Endometrial microvascular endothelial cells (primary cell): ENCODE data around the gene GPAM. TPM values are rescaled to one million over a fixed set of nuclear protein-coding genes. Genes with fewer than 3 reads are reported as not detected.

Experiments
- in situ Hi-C: cut with HindIII; loops from 2 replicates; pipeline ENCODE4 v1.10.0; 2017; ENCODE audit warnings: low sequenced_read_pairs, low pct_unique_long_range_greater_than_20kb; ENCODE audit errors: inconsistent ontology term
- total RNA-seq: library from RNA; depleted of rRNA; stranded (reverse); fragments of >200 nt; gene quantifications from one replicate; pipeline ENCODE4 v1.2.3, GENCODE V29; 2015; ENCODE audit errors: inconsistent ontology term

Gene GPAM
- total RNA-seq, 1 donor from 2014 or later: 7.4 TPM

DNA sequence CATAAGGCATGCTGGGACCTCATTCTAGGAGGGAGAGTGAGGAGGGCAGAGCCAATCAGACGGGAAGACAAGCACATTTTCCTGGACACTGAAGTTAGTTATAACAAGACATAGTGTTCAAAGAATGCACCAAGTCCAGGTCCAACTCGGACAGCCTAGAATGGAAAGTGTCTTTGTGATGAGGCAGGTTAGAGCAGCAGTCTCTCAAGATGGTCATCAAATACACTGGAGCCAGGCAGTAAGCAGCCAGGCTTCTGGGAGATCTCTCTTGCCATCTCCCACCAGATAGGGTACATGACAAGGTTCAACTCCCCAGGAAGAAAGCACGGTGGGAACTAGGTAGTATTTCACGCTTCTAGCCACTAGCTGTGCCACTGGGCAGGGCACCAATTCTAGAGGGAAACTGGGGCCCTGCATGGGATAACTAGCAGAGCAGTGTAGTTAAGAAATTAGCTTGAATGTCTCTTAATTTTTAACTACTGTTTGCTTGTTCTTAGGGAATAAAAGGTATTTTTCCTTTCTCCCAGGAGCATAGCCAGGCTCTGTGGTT is 7.6 kb upstream of the GPAM start:
- in situ Hi-C loops: no loop called here

DNA sequence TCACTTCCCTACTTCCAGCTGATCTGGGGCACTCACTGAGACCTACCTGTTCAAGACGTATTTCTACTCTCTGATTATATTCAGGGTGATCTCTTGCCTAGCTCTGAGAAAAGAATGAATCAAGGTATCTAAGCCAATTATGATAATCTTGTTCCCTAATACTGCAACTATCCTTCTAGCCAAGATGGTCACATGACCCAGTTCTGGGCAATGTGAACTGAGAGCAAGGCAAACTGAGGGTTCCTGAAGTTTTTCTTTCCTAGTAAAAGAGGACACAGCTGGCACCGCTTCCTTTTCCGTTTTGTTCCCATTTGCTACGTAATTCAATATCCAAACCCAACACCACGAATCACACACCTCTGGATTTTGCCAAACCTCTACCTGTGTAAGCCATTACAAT is 5.9 kb upstream of the GPAM start:
- in situ Hi-C loops: no loop called here

DNA sequence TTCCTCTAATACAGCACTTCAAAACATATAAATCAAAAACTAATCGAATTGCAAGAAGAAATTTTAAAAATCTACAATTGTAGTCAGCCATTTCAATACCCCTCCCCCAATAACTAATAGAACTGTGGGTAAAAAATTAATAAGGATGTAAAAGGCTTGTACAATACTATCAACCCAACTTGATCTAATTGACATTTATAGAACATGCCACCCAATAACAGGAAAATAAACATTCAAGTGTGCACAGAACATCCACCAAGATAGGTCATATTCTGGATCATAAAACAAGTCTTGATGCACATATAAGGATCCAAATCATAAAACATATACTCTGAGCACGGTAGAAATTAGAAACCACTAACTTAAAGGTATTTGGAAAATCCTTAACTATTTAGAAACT is 4.0 kb upstream of the GPAM start:
- in situ Hi-C loops: no loop called here

DNA sequence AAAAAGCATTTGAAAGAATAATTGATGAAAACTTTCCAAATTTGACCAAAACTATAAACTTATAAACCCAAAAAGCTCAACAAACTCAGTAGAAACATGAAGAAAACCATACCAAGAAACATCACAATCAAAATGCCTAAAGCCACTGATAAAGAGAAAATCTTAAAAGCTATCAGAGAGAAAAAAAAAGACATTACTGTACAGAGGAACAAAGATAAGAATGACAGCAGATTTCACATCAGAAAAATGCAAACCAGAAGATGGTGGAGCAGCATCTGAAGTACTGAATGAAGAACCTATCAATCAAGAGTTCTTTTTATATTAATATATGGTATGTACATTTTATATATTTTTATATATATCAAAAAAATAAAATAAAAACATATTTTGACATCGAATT is 2.4 kb upstream of the GPAM start:
- in situ Hi-C loops: no loop called here

DNA sequence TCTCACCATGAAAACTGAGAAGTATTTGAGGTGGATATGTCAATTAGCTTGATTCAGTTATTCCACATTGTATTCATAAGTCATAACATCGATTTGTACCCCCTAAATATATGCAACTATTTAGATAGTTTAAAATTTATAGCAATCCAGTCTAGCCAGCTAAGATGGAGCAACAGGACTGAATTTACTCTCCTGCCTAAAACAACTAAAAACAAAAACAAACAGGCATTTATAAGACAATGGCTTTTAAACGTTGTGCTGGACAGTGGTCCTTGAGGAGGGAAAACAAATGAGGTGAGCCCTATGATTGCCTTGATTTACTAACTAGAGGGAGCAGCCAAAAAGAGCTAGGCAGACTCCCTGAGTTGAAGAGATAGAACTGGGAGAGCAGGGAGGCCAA is 814 bp upstream of the GPAM start:
- in situ Hi-C loops: no loop called here

DNA sequence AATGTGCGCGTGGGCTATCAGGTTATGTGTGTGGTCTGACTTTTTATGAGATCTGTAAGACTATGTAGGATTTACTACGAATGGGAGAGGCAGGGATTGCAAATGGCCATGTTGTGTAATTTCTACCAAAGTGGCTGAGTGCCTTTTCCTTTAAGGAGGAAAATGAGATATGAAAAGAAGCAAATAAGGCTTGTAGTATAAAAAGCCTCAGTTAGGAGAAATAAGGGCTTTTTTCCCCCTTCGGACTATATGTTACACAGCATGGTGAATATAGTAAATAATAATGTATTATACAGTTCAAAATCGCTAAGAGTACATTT is 447 bp upstream of the GPAM start:
- in situ Hi-C loops: no loop called here

DNA sequence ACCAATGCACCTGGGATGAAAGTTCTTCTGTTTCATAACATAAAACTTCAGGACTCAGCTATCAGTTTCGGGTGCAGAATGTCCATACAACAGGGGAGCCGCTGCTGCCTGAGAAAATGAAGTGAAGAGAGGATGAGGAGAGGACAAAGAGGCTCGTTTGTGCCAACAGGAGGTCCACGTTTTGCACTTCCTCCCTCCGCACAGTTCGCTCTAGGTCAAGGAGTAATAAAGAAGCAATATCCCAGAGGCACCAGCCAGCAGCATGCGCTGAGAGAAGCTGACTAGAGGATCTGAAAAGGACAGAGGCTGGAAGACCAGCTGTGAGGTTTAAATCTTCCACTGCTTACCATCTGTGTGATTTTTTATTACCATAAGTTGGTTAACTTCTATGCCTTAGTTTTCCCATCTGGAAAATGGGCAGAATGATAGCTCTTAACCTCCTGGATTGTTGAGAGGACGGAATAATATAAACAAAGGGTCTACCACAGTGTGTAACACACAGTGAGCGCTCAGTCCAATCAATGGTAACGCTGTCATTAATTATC is 709 bp downstream of the GPAM start:
- in situ Hi-C loops: no loop called here

DNA sequence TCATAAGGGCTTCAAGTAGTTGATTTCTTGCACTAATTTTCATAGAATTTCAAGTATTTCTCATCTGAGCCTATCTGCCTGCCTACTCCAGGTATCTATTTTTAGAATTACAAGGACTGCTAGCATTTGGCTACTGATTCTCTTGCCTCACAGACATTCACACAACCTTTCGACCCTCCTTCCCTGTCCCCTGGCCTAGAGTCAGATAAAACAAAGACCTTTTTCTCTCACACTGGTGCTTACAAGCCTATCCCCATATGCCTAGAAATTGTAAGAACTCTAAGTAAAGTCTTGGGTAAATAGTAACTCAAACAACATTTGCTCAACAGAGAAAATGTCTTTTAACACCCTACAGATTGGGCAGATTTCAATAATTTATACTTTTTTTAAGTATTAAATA is 6.3 kb downstream of the GPAM start:
- in situ Hi-C loops: no loop called here

DNA sequence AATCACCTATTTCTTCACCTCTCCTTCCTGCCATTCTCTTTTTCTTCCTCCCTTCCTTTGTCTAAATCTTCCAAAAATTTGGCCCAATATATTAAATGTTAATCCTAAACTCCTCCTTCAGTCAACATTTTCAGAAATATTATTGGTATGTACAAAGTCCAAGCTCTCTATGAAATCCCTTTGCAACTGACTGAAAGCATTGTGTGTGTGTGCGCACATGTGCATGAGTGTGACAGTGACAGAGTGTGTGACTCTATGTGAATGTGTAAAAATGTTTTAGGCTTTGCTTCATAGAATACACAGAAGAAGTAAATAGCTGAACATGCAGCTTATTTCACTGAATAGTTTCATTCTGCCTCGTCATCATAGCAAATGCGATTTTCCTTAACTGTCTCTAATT is 7.0 kb downstream of the GPAM start:
- in situ Hi-C loops: no loop called here

DNA sequence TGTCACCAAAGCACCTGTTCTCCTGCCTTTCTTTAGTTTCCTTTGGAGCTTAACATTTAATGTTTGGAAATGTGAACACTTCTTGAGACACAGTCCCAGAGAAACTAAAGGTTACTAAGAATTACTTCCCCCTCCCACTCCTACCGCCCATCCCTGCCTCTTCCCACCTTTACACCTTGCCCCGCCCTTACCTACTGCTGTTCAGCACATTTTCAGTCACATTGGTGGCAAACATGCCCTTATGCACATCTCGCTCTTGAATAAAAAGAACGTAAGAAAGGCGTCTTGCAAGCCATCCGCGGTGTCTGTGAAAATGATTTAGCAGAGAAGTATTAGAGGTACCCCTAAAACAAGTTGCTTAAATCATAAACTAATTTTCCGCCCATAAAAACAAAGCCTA is 8.2 kb downstream of the GPAM start:
- in situ Hi-C loops: no loop called here

DNA sequence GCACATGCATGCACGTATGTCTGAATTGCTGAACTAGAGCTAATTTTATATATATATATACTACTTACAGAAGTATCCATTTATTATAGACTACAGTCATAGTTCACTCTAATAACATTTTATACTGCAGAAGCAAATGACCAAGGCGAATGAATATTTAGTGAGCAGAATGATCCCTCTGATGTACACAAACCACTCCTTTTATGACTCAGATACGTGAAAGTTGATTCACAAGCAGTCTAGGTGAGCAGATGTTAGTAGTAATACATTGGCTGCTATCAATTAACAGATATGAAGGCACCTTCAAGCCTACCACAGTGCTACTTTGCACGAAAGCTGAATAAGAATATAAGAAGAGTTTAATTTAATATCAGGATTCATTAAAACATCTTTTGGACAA is 10.4 kb downstream of the GPAM start:
- in situ Hi-C loops: no loop called here

DNA sequence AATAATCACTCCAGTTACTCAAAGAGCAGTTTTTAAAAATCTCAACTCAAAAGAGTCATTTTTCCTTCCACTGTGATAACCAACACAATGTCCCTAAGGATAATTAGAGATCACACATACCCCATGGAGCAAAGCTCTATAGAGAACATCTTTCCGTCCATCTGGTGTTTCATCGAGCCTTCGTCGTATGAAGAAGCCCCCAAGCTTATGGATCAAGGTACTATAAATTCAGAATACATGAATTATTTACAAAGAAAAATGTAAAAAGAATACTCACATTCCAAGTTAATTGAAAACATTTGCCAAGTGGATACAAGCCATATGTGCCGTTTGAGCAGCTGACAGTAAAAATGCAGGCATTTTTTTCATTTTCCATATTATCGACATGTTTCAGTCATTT is 14.8 kb downstream of the GPAM start:
- in situ Hi-C loops: no loop called here

DNA sequence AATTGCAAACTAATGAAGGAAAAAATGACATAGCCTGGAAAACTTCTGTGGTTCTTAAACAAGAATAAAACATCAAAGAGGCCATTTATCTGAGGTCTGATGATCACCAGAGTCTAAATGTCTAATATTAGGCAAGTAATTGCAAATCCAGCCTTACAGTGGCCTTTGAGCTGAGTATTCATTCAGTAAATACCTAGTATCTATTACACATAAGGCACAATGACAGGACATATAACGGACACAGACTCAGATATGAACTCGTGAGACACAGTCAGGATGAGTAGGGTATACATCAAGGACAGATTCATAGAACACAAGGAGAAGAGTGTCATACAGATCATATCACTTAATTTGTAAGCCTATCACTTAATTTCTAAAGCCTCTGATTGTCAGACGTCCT is 16.8 kb downstream of the GPAM start:
- in situ Hi-C loops: no loop called here

DNA sequence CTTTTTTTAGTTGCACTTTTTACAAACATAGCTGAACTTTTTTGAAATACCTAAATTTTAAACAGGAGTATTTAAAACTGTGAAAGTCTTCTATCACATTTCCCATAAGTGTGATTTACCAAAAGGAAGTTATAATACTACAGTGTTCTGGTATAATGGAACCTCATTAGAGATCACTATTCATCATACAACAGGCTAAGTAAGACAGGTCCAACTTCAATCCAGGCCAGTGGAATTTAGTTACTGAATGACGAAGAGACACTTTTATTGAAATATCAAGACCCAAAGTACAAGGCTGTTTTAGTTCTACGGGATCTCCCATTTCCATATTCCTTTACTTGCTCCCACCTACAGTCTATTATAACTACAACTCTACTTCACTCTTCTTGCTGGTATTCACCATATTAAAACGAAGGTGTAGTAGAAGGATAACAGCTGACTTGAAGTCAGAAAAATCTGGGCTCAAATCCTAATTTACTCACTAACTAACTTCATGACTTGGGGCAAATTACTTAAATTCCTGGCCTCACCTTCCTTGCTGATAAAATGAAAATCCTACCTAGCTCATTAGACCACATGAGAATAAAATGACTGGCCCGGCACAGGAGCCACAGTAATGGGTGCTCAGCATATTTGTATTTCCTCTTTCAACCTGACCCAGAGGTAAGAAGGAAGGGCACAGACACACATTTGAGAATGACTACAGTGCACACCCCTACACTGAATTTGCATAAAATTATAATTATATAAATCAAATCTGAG is 21.6 kb downstream of the GPAM start:
- in situ Hi-C loops: no loop called here

DNA sequence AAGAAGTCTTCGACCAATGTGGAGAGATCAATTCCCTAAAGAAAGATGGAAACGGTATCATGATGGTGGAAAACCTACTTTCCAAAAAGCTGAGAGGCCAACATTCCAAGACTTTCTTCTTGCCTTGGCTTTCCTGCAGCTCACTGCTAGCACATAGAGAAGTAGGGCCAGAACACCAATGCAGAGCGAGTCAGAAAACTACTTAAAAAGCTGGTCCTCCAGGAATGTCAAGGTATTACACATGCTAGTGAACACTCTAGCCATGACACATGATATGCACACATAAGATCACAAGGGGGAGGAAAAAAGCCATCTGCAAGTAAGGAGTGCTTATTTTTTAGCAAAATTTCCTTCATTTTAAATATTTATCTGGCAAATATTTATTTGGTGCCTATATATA is 22.7 kb downstream of the GPAM start:
- in situ Hi-C loops: no loop called here

DNA sequence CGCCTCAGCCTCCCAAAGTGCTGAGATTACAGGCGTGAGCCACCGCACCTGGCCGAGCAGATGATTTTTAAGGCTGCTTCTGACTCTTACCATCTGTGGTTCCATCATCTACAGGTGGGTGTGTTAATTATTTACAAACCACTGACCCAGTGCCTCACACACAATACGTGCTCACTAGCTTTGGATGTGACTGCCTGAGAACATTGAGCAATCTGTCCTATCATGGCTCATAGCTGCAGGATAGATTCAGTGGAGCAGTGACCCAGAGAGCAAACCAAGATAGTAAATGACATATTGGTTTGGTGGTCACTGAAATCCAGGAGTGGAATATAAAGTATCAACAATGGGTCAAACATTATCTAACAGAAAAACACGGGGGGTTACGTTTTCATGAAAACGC is 24.1 kb downstream of the GPAM start:
- in situ Hi-C loops: no loop called here

DNA sequence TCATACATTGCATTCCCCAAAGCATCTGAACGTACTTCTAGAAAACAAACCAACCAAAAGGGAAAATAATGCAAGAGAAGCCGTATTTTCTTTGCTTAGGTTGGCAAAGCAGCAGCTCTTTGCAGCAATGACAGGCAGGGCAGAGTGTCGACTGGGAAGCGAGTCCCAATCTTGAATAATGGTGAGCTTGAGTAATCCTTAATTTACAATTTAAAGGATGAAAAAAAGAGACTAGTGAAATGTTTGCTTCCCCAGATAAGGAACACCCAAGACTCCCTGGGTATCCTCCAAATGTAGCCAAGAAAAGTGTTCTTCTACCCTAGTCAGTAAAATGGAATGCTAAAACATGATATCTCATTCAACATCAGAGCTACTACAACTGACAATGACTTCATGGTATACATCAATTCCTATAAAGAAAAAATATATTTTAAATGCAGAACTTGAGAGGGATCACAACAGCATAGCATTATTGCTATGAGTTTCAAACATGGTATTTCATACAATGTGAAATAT is 32.0 kb downstream of the GPAM start:
- in situ Hi-C loops: no loop called here

DNA sequence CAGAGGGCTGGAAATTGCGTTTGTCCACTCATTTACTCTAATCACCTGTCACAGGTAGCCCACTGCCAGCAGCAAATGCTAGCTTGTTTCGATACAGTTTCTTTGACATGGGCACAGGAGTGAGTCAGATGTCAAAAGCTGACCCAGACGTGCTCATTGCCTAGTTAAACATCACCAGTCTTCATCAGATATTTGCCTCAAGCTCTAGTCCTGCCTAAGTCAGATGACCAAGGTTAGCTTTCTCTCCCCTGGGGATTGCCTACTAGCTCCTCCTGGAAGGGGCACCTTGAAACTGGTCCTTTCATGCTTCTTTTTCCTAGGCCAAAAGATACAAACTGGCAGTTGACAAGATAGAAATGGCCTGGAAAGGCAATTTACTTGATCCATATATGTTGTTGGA is 35.2 kb downstream of the GPAM start:
- in situ Hi-C loops: no loop called here

DNA sequence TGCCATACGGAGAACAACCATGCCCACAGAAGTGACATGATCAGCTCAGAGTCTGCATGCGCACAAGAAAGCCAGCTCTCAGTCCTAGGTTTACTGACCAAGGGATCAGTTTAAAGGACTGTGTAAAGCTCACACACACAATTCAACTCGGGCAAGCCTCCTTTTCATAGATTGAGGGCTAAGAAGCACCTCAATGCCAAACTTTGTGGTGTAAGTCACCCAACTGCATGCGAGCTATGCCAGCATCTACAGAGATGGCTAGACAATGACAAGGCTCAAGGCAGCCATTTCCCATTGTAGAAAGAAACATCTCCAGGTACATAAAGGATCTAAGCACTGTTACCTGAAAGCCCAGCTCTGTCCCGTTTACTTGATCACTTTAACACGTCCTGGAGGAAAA is 36.8 kb downstream of the GPAM start:
- in situ Hi-C loops: no loop called here

DNA sequence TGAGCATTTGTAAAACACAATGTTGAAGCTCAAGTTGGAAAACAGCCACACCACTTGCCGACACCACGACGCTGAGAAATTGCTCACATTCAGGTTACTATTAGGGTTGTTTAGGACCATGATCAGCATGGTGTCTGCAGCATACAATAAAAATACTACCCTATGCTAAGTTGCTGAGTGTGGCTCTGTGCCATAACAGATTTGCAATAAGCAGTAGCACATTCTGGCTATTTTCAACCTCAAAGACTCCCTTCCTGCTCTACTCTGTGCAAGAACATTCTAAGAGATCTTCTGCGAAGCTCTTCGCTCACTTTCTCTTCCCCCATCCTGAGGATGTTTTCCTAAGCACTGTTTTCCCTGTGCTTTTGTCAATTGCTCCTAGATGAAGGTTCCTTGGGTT is 38.3 kb downstream of the GPAM start:
- in situ Hi-C loops: no loop called here

DNA sequence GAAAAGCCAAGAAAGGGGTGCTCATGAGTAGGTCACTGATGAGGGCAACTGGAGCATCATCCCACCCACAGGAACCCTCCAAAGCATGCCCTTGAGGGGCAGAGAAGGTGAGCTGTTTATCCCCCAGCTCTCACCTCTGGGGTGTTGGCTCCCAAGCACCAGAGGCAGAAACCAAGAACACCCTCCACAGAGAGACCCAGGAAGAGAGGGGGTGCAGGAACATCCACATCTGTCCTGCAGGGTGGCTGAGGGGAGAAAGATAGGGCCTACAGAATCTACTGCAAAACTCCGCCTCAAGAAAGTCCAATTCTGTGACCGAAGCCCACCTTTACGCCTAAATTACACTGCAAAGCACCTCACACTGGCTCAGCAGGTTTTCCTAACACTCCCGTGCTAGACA is 40.1 kb downstream of the GPAM start:
- in situ Hi-C loops: no loop called here
